Stimulated activated CD8-positive, alpha-beta memory T cell treated with anti-CD3 and anti-CD28 coated beads, Interleukin-7, amount 100 ng/mL, for 48 hours (primary cell): ENCODE measurements around the gene INSL3.
A peak's percentile ranks its signal among the peaks of the same experiment; 100 is the strongest.
"Not testable (repeated sequence)": the region's sequence is repeated elsewhere in the genome, so short reads cannot be mapped to it uniquely, and the experiment has no call there.

ENCODE experiments used
- DNase-seq, 2 donors: peaks; one replicate each; pipeline ENCODE4 v3.0.0-alpha.2; 2020; ENCODE audit warnings: low read depth in 1 of 2; ENCODE audit errors: extremely low read depth in 1 of 2

Gene INSL3

GRCh38 chr19:17826508-17827056, 5.3 kb upstream of the INSL3 start:
- DNase-seq: no peak

DNA sequence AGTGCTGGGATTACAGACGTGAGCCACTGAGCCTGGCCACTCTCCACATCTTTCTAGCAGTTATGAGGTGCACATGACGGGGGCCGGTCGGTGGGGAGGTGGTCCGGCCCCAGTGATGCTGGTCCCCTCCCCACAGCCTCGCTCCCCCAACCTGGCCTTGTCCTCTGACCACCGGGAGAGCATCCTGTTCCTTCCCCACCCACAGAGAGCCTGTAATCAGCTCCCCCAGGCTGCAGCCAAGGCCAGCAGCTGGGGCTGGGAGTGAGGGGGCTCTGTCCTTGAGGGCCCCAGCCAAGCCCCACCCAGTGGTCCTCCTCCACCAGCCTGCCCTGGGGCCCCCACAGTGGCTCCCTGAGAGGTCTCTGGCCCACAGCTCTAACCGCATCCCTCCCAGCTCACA, 3.0 kb upstream of the INSL3 start:
- no peak for DNase-seq

GRCh38 chr19:17817668-17818363, 3.5 kb downstream of the INSL3 start:
- DNase-seq: no peak

GRCh38 chr19:17812099-17812498, 9.2 kb downstream of the INSL3 start:
- DNase-seq: no peak

DNA sequence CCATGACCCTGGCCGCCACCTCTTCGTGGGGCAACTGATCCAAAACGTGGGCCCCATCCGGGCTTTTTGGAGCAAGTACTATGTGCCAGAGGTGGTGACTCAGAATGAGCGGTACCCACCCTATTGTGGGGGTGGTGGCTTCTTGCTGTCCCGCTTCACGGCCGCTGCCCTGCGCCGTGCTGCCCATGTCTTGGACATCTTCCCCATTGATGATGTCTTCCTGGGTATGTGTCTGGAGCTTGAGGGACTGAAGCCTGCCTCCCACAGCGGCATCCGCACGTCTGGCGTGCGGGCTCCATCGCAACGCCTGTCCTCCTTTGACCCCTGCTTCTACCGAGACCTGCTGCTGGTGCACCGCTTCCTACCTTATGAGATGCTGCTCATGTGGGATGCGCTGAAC, 9.6 kb downstream of the INSL3 start:
- no peak for DNase-seq

DNA sequence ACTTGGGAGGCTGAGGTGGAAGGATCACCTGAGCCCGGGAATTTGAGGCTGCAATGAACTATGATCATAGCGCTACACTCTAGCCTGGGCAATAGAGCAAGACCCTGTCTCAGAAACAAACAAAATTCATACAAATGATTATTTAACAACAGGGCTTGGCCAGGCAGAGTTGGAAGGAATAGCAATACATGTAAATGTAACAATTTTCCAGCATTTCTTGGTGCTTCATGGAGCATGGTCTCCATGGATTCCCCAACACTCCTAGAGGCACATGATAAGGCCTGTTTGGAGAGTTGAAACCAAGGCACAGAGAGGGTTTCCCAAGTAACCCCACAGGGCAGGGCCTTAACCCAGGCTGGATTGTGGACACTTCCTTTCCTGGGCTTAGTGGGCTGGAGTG, 10.2 kb downstream of the INSL3 start:
- DNase-seq: no peak

- no peak for DNase-seq
These were observed 13.5 kb downstream of the INSL3 start for GRCh38 chr19:17807731-17808316.

DNA sequence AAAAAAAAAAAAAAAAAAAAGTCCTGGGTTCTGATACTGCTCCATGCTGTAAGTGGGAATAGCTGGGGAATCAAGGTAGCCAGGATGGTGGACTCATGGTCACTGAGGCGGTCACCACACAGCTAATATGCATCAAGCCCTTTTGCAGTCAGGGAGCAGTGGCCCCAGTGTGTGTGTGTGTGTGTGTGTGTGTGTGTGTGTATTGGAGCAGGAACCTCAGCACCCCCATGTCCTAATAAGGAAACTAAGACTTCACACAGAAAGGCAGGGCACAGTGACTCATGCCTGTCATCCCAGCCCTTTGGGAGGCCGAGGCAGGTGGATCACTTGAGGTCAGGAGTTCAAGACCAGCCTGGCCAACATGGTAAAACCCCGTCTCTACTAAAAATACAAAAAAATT, 14.4 kb downstream of the INSL3 start:
- no peak for DNase-seq

DNA sequence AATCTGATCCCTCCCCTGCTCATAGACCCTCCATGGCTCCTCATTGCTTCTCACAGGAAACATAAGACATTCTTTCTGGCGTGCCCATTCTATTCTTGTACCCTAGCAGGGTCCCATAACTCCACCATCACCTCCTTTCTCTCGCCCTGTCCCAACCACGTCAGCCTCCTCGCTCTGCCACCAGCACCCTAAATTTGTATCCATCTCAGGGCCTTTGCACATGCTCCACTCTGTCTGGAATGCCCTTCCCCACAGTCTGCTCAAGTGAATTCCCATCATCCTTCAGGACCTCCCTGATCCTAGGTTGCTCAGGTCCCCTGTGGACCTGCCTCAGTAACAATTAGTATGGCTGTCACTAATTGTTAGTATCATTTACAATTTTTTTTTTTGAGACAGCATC, 15.9 kb downstream of the INSL3 start:
- no peak for DNase-seq

DNA sequence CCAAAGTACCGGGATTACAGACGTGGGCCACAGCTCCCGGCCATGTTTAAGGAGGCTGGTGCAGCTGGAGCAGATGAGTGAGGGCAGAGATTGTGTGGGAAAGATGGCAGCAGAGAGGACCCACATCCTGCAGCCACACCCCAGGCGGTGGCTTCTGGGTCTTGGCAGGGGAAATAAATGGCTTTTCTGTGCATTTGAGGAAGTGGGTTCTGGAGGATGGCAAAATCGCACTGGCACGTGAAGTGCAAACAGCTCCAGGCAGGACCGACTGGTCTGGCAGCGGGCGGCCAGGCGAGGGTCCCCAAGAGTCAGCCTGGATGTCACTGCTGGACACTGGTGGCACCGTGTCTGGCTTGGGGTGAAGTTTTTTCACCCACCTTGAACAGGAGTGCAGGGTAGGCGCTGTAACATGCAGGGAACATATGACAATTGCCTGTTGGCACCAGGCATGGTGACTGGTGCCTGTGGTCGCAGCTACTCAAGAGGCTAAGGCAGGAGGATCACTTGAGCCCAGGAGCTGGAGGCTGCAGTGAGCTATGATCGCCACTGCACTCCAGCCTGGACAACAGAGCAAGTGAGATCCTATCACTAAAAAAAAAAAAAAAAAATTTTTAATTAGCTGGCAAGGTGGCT, 17.9 kb downstream of the INSL3 start:
- no peak for DNase-seq

DNA sequence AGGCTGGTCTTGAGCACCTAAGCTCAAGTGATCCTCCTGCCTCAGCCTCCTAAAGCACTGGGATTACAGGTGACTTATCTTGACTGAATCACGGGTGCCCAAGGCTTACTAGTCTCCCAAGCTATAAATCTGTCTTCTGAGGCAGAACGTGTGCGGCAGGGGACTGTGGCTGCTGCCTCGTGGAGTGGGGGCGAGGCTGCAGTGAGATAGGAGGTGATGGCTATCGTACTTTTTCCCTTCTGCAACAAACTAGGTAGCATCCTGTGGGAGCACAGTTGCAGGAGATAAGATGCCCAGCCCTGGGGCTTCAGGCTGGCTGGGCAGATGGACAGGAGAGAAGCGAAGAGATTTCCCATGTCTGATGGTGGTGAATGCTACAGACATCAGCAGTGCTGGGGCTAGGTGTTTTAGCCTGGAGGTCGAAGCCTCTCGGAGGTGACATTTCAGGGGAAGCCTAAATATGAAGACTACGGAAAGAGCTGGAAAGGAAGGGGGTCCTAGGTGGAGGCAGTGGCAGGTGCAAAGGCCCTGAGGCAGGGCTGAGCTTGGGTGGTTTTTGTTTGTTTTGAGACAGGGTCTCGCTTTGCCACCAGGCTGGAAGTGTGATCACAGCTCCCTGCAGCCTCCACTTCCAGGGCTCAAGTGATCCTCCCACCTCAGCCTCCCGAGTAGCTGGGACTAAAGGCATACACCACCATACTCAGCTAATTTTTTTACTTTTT, 19.0 kb downstream of the INSL3 start:
- DNase-seq: no peak

DNA sequence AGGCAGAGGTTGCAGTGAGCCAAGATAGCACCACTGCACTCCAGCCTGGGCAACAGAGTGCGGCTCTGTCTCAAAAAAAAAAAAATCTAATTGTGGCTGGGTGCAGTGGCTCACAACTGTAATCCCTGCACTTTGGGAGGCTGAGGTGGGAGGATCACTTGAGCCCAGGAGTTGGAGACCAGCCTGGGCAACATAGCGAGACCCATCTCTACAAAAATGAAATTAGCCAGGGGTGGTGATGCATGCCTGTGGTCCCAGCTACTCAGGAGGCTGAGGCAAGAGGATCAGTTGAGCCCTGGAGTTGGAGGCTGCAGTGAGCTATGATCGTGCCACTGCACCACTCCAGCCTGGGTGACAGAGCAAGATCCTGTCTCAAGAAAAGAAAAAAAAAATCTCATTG, 22.7 kb downstream of the INSL3 start:
- not testable (repeated sequence) for DNase-seq

- DNase-seq: peak; percentile 23 to 75
These were observed 23.7 kb downstream of the INSL3 start for GRCh38 chr19:17797424-17798201.

GRCh38 chr19:17796838-17797423, 24.4 kb downstream of the INSL3 start:
- no peak for DNase-seq

GRCh38 chr19:17796013-17796837, 25.1 kb downstream of the INSL3 start:
- DNase-seq: no peak

GRCh38 chr19:17795495-17795856, 25.8 kb downstream of the INSL3 start:
- no peak for DNase-seq

DNA sequence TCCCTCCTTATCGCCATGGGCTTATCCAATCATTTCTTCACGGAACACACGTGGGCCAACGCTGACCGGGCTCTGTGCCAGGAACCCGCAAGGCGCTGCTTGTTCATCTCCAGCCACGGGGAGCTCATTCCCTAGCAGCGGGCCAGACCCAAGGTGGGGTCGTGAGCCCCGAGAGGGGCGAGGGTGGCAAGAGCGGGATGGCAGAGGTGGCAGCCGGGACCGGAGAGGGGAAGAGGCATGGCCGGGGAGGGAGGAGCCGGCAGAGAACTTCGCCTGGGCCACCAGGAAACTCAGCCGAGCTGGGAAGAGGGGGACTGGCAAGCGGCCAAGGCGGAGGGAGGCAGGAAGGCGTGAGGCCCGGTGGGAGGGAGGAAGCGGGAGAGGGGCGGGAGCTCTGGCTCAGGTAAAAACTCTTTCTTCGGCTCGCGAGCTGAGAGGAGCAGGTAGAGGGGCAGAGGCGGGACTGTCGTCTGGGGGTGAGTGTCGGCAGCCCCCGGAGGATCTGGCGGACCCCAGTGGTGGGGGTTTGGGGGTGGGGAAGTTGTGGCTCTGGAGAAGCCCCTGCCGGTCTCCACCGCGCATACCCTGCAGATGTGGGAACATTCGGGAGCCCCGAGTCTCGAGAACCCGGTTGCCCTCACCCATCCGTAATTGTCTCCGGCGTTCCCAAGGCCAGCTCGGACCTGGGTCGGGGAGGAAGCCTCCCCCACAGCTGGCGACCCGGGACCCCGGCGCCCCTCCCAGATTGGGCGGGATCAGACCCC, 26.4 kb downstream of the INSL3 start, which contains the start of gene B3GNT3:
TSS of gene B3GNT3 (plus strand) at position 408 of the 764 bp plus-strand sequence. CDS start 12,670 bp downstream, outside the sequence.
- no peak for DNase-seq

- DNase-seq: no peak
These were observed 26.9 kb downstream of the INSL3 start for GRCh38 chr19:17794412-17794730.
